Measurements from ENCODE around the gene RCBTB2.

DNA sequence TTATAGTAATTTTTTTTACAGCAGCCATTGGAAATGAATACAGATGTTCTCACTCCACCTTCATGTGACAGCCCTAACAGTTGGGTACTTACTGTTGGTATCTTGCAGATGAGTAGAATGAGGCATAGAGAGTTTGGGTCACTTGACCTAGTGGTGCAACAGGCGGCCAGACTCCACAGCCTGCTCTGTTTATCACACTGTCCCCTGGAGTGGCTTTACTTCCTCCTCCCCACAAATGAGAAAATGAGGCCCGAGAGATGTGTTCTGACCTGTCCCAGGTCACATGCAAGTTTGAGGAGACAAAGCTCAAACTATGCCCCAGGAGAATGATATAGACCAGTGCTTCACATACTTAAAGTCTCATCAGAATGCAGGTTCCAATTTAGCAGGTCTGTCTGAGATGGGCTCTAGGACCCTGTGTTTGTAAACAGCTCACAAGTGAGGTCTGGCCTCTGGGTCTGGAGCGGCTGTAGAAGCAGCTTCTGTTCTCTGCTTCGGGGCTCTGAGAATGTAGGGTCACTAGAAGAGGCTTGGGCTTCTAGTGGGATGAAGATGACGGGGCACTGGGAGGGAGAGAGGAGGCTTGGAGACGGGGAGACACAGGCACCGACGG, 37.4 kb upstream of the RCBTB2 start:
- TF ChIP-seq, protein P1, sequence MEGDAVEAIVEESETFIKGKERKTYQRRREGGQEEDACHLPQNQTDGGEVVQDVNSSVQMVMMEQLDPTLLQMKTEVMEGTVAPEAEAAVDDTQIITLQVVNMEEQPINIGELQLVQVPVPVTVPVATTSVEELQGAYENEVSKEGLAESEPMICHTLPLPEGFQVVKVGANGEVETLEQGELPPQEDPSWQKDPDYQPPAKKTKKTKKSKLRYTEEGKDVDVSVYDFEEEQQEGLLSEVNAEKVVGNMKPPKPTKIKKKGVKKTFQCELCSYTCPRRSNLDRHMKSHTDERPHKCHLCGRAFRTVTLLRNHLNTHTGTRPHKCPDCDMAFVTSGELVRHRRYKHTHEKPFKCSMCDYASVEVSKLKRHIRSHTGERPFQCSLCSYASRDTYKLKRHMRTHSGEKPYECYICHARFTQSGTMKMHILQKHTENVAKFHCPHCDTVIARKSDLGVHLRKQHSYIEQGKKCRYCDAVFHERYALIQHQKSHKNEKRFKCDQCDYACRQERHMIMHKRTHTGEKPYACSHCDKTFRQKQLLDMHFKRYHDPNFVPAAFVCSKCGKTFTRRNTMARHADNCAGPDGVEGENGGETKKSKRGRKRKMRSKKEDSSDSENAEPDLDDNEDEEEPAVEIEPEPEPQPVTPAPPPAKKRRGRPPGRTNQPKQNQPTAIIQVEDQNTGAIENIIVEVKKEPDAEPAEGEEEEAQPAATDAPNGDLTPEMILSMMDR (IDR thresholded peaks at IDR 0.05): no peak
- no peak for TF ChIP-seq POLR2A (IDR thresholded peaks at IDR 0.05)
